DMS 273 treated with DMSO at 0.1 percent for 48 hours (cell line): ENCODE results near the gene BHLHE23.
"Not testable (repeated sequence)": the region's sequence is repeated elsewhere in the genome, so short reads cannot be mapped to it uniquely, and the experiment has no call there.

Experiments
- DNase-seq: peaks from one replicate; lab custom pipeline; 2025; lab: John Stamatoyannopoulos, UW

The BHLHE23 gene

DNA sequence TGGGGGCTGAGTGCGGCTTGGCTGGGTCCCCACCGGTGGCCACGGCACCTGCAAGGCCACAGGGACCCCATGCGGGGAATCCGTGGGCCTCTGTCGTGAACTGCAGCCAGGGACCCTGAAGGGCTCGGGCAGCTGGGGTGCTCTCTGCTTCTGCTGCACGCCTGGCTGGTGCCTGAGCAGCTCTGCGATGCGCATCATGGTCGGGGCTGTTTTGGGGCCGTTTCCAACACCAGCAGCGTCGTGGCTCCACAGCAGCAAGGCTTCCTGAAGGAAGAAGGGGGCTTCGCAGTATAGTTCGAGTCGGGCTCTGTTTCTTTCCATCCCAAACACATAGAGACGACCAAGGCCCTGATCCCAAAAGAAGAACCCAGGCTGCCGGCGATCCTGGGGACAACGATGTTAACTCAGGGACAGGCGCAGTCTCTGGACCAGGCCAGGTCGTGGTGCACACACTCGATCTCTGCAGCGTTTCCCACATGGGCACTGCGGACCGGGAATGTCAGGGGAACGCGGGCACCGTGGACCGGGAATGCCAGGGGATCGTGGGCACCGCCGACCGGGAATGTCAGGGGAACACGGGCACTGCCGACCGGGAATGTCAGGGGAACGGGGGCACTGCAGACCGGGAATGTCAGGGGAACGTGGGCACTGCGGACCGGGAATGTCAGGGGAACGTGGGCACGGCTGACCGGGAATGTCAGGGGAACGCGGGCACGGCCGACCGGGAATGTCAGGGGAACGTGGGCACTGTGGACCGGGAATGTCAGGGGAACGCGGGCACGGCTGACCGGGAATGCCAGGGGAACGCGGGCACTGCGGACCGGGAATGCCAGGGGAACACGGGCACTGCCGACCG is 36.8 kb upstream of the BHLHE23 start:
- no peak for DNase-seq

- no peak for DNase-seq
Measured at GRCh38 chr20:63042448-63043071, 35.8 kb upstream of the BHLHE23 start.

GRCh38 chr20:63041776-63042175 is 35.0 kb upstream of the BHLHE23 start:
- no peak for DNase-seq

DNA sequence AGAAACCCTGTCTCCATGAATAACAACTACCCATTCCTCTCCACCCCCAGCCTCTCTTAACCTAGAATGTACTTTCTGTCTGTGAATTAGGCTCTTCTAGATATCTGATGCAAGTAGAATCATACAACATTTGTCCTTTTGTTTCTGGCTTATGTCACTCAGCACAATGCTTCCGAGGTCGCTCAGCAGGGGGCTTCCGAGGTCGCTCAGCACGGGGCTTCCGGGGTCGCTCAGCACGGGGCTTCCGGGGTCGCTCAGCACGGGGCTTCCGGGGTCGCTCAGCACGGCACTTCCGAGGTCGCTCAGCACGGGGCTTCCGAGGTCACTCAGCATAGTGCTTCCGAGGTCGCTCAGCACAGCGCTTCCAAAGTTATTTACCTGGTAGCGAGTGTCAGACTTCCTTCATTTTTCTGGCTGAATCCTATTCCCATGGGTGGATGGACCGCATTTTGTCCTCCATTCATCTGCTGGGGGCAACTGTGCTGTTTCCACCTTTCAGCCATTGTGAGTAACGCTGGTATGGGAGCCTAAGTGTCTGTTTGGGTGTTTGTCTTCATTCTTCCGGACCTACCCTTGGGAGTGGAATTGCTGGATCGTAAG is 31.0 kb upstream of the BHLHE23 start:
- DNase-seq = no peak

DNA sequence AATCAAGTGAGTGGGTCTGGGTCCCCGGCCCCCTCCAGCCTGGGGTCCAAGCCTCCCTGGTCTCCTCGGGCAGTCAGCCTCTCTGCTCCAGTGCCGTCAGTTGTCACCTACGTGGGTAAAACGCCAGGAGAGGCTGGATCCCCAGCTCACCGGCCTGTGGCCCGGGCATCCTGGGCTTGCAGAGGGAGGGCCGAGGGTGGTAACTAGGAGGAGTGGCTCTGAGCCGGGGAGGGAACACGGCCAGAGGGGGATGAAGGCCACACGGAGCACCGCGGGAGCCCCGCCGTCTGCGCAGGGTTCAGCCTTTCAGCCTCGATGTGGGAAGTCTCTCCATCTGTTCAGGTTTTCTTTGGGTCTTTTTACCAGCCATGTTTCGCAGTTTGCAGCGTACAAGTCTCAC is 29.5 kb upstream of the BHLHE23 start:
- DNase-seq = peak; percentile 29

- DNase-seq = no peak
Measured at GRCh38 chr20:63035603-63036185, 28.9 kb upstream of the BHLHE23 start.

GRCh38 chr20:63034710-63035602 is 28.2 kb upstream of the BHLHE23 start:
- DNase-seq = not testable (repeated sequence)

GRCh38 chr20:63033794-63034709 is 27.3 kb upstream of the BHLHE23 start:
- no peak for DNase-seq

DNA sequence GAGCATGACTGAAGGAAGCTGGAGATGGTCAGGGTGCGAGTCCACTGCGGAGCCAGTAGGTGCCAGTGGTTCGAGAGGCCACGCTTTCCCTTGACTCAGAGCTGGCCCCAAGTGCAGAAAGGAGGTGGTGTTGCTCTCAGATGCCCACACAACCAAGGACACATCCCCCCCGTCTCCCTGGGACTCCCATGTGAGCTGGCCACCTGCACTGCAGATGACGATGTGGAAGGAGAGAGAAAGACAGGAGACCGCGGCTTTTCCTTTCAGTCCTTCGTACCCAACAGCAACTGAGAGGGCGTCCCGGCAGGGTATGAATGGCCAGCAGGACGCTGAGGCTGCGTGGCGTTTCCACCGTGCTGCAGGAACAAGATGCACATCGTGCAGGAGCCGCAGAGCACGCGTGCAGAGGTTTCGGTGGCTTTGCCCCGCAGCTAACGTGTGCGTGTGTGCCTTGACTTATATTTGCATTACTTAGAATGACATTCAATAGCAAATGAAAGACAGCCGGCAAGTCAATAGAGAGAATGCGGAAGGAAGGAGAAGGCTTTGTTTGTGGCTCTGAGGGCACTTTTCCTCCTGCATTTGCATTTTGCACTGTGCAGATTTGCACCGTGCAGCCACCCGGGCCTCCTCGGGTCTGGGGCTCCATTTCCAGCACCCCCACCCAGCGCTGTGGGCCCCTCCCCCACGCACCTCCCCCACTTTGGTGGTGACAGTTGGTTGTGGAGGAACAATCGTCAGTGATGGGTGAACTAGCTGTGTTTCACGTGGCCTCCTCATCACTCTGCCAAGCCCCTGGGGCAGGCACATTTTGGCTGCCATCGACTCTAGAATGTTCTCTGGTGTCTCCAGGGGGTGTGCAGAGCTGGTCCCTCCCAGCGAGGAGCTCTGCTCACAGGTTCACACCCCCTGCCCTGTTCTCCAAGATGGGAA is 26.4 kb upstream of the BHLHE23 start:
- DNase-seq = no peak

DNA sequence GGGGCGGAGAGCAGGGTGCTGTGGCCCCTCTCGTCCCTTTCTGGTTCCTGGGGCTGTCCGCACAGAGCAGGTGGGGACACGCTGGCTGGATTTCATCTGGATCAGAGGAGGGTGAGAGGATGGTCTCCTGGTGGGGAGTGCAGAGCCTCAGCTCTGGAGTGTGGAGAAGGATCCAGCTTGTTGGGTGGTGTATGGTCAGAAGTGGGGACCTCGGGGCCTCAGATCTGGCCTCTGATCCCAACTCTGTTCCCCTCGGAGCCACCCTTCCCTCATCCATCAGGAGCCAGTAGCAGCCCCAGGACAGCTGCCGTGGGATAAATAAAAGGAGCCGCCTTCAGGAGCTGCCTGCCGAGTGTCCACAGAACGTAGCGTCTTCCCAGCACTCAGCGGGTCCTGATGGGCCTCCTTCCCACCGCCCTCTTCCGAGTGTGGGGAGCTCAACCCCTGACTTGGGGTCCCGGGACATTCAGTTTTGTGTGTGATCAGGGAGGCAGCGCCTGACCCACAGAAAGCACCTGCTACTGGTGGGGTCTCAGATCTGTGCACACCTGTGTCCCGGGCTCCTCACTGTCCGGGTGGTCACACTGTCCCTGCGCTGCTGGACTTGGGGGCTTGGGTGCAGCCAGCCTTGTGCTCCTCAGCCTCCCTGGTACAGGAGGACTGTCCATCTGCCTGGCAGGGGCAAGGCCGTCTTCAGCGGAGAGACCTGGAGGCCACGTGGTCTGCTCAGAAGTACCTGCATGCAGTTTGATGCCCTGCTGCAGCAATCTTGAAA is 25.4 kb upstream of the BHLHE23 start:
- DNase-seq = no peak

DNA sequence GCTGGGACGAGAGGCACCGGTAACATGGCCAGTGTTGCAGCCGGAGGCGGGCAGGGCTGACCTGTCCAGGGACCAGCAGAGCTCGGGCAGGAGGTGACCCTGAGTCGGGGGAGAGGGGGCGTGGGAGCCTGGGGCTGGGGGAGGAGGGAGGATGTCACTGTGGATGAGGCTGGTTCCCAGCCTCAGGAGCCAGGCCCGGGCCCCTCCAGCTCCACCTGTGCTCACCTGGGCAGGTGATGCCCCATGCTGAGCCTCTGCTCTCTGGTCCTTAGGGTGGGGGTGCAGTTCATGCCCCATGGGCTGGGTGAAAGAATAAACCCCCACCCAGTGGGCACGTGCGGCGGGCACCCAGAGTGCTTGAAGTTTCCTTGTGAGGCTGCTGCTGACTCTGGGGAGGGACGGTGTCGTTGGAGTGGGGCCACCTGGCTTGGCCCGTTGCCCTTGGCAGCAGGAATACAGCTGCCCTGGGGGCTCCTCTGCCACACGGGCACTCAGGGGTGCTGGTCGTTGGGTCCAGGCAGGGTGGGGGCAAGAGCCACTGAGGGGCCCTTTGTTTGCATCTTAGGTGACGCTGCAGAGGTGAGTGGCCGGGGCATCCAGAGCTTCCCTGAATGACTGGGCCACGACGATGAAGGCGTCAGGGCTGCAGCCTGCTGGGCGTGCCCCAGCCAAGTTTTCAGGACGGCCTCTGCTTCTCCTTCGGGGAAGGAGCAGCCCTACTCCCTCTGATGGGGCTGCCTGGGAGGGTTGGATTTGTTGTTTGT is 24.7 kb upstream of the BHLHE23 start:
- DNase-seq = no peak

- DNase-seq = no peak
Measured at GRCh38 chr20:63029358-63030121, 22.8 kb upstream of the BHLHE23 start.

- DNase-seq = no peak
Measured at GRCh38 chr20:63028461-63028921, 21.7 kb upstream of the BHLHE23 start.

DNA sequence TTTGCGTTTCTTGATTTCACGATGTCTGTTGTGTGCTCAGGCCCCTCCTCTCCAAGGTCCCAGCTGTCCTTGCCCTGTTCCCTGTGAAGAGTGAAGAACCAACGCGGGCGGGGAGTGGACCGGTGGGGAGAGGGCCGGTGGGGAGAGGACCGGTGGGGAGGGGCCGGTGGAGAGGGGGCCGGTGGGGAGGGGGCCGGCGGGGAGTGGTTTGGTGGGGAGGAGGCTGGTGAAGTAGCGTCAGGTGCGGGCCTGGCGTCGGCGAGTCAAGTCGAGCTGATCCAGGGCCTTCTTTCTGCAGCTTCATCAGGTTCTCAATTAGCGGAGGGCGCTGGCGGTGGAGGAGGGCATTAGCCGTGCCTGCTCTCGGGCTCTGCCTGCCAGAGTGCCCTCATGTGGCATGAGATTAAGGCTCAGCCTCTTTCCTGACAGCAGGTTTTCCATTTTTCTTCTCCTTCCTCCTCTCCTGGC is 21.2 kb upstream of the BHLHE23 start:
- DNase-seq = peak; percentile 29

GRCh38 chr20:63027221-63027921 is 20.6 kb upstream of the BHLHE23 start:
- DNase-seq = no peak

DNA sequence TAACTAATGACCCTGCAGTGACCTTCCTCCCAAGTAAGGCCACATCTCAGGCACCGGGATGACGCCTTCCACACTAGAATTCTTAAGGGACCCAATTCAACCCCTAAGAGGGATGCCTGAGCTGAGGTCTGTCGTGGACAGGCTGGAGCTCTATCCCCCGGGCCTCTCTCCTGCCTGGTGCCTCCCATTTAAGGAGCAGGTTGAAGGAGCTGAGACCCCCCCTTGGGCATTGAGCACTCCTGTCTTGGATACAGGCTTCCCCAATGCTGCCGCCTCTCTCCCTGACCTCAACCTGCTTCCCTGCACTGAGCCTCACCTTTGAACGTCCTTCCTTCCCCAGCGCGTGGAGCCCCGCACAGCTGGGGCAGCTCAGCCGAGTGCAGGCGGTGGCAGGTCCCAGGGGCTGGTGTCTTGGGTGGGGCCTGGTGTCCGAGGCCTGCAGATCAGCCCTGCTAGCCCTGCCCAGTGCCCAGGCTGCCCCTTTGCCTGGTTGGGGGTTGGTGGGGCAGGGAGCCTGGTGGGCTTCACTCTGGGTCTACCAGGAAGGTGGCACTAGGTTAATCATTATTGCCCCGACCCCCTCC is 19.9 kb upstream of the BHLHE23 start:
- no peak for DNase-seq
